ENCODE measurements around the gene PLEKHA5. TPM values are rescaled to one million over a fixed set of nuclear protein-coding genes. Genes with fewer than 3 reads are reported as not detected.
"Not testable (repeated sequence)": the region's sequence is repeated elsewhere in the genome, so short reads cannot be mapped to it uniquely, and the experiment has no call there.

The PLEKHA5 gene
- total RNA-seq, 4 donors from 2014 or later = 34.7 to 59.4 (median 41.7) TPM

GRCh38 chr12:19168644-19169043 is 39.1 kb downstream of the PLEKHA5 start:
- DNase-seq = no peak
- TF ChIP-seq CTCF (IDR thresholded peaks at IDR 0.05) (no peak), POLR2A (IDR thresholded peaks at IDR 0.05) (no peak)
- H3K27ac ChIP-seq = no peak overlapping the region
- no peak overlapping the region for H3K4me3 ChIP-seq
- H3K27me3 ChIP-seq = no peaks in the 10 kb centered on the region
- H3K4me1 ChIP-seq = no peaks in the 10 kb centered on the region
- H3K36me3 ChIP-seq = no peaks in the 10 kb centered on the region
- H3K9me3 ChIP-seq = no peaks in the 10 kb centered on the region

- no peak overlapping the region for H3K4me3 ChIP-seq
- H3K27ac ChIP-seq = no peak overlapping the region
- H3K4me1 ChIP-seq = no peaks in the 10 kb centered on the region
- TF ChIP-seq POLR2A (IDR thresholded peaks at IDR 0.05) = no peak
- no peak for TF ChIP-seq CTCF (IDR thresholded peaks at IDR 0.05)
- no peaks in the 10 kb centered on the region for H3K27me3 ChIP-seq
- H3K36me3 ChIP-seq = no peaks in the 10 kb centered on the region
- no peaks in the 10 kb centered on the region for H3K9me3 ChIP-seq
- DNase-seq = no peak
Measured at GRCh38 chr12:19169222-19169621, 39.7 kb downstream of the PLEKHA5 start.

GRCh38 chr12:19170286-19170685 is 40.8 kb downstream of the PLEKHA5 start:
- not testable (repeated sequence) for DNase-seq, H3K9me3 ChIP-seq, H3K27ac ChIP-seq, H3K4me1 ChIP-seq, H3K27me3 ChIP-seq, H3K4me3 ChIP-seq, H3K36me3 ChIP-seq

GRCh38 chr12:19171731-19172130 is 42.2 kb downstream of the PLEKHA5 start:
- no peak for TF ChIP-seq POLR2A (IDR thresholded peaks at IDR 0.05)
- no peak for TF ChIP-seq CTCF (IDR thresholded peaks at IDR 0.05)
- Histone ChIP-seq H3K4me3 (no peak overlapping the region), H3K36me3 (no peaks in the 10 kb centered on the region), H3K27ac (no peak overlapping the region), H3K27me3 (no peaks in the 10 kb centered on the region), H3K9me3 (no peaks in the 10 kb centered on the region), H3K4me1 (no peaks in the 10 kb centered on the region)
- DNase-seq = no peak

GRCh38 chr12:19177754-19178153 is 48.2 kb downstream of the PLEKHA5 start:
- no peak overlapping the region for H3K27ac ChIP-seq
- no peak for DNase-seq
- H3K4me1 ChIP-seq = no peaks in the 10 kb centered on the region
- H3K9me3 ChIP-seq = no peaks in the 10 kb centered on the region
- H3K27me3 ChIP-seq = no peaks in the 10 kb centered on the region
- TF ChIP-seq CTCF (IDR thresholded peaks at IDR 0.05) = no peak
- no peak for TF ChIP-seq POLR2A (IDR thresholded peaks at IDR 0.05)
- no peaks in the 10 kb centered on the region for H3K36me3 ChIP-seq
- no peak overlapping the region for H3K4me3 ChIP-seq

- H3K4me3 ChIP-seq = no peak overlapping the region
- no peak for TF ChIP-seq CTCF (IDR thresholded peaks at IDR 0.05)
- no peak for TF ChIP-seq POLR2A (IDR thresholded peaks at IDR 0.05)
- no peaks in the 10 kb centered on the region for H3K9me3 ChIP-seq
- no peak for DNase-seq
- H3K4me1 ChIP-seq = no peaks in the 10 kb centered on the region
- H3K36me3 ChIP-seq = no peaks in the 10 kb centered on the region
- H3K27ac ChIP-seq = no peak overlapping the region
- H3K27me3 ChIP-seq = no peaks in the 10 kb centered on the region
Measured at GRCh38 chr12:19179986-19180385, 50.5 kb downstream of the PLEKHA5 start.

Data from Peyer's patch (tissue), 4 donors.